ENCODE measurements around the gene PPP1R13B. TPM values are rescaled to one million over a fixed set of nuclear protein-coding genes. Genes with fewer than 3 reads are reported as not detected.

Gene PPP1R13B
- polyA plus RNA-seq, 1 donor (not counting 4 experiments of a cell fraction or from before 2014, with no cell fraction given): 7.7 TPM

- H3K27me3 ChIP-seq (ENCODE audit: control insufficient read depth, extremely low read depth, insufficient read depth, low read length): no peaks in the 10 kb centered on the region
- H3K9me3 ChIP-seq (ENCODE audit: control insufficient read depth, low read depth, low read length): no peaks in the 10 kb centered on the region
- no peak overlapping the region for H3K4me2 ChIP-seq (ENCODE audit: control insufficient read depth, extremely low read depth, insufficient read depth, low read depth, low read length)
- no peak overlapping the region for H2AFZ ChIP-seq (ENCODE audit: control insufficient read depth, low read length)
- no peak overlapping the region for H3K9ac ChIP-seq (ENCODE audit: control insufficient read depth, extremely low read depth, insufficient read depth, low read length)
- H4K20me1 ChIP-seq (ENCODE audit: control insufficient read depth, extremely low read depth, insufficient read depth, low read length): no peaks in the 10 kb centered on the region
- no peaks in the 10 kb centered on the region for H3K9me1 ChIP-seq (ENCODE audit: control insufficient read depth, extremely low read depth, insufficient read depth, low read length)
- H3K27ac ChIP-seq (ENCODE audit: control insufficient read depth, insufficient read depth, low read length): no peak overlapping the region
- DNase-seq (ENCODE audit: low read depth, low spot score) (no peak), FAIRE-seq (no peak)
- no peak overlapping the region for H3K4me3 ChIP-seq (ENCODE audit: control insufficient read depth in 2 of 3, extremely low read depth in 1 of 3, insufficient read depth in 2 of 3, low read depth in 1 of 3, low read length in 3 of 3)
- TF ChIP-seq EZH2 (IDR thresholded peaks at IDR 0.05; ENCODE audit: low read length): no peak
- no peak for TF ChIP-seq CTCF (optimal IDR thresholded peaks at IDR 0.05 in 1 of 3, IDR thresholded peaks at IDR 0.05 in 1 of 3, conservative IDR thresholded peaks at IDR 0.05 in 1 of 3; ENCODE audit: extremely low read depth in 1 of 3, insufficient read depth in 2 of 3, low read length in 3 of 3)
- dilution Hi-C loops (cut with MboI; ENCODE audit: extremely low pct_ligation_motif_present, low sequenced_read_pairs): no loop called here
- H3K79me2 ChIP-seq (ENCODE audit: control insufficient read depth, insufficient read depth, low read length): no peaks in the 10 kb centered on the region
- H3K4me1 ChIP-seq (ENCODE audit: control insufficient read depth, extremely low read depth, insufficient read depth, low read length): peaks cover 16% of the 10 kb centered on the region
- H3K36me3 ChIP-seq (ENCODE audit: control insufficient read depth in 2 of 2, extremely low read depth in 1 of 2, insufficient read depth in 2 of 2, low read length in 2 of 2): no peaks in the 10 kb centered on the region
Measured at GRCh38 chr14:103859416-103860202, 12.2 kb upstream of the PPP1R13B start.

DNA sequence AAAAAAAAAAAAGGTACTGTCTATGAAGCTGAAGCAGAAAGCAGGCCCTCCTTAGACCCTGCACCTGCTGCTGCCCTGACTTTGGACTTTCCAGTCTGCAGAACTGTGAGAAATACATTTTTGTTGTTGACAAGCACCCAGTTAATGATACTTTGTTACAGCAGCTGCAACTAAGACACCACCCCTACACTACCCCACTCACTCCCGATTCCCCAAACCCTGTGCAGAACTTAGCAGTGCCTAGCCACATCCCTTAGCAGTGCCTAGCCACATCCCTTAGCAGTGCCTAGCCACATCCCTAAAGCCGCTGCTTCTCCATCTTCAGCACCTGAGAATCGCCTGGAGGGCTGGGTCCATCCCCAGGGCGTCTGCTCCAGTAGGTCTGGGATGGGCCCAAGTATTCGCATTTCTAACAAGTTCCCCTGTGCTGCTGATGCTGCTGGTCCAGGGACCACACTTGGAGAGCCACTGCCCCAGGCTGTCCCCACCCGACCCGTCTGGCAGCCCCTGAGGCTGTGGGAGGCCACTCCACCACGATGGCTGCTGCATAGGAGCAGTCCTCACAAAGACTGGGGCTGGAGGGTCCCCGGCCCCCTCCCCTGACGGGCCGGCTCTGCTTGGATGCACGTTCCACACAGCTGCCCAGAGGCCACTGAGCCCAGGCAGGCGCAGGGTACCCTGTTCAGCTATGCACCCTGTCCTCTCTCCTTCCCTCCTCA lies 10.8 kb upstream of the PPP1R13B start:
- Histone ChIP-seq H4K20me1 (ENCODE audit: control insufficient read depth, extremely low read depth, insufficient read depth, low read length) (no peaks in the 10 kb centered on the region), H3K9me1 (ENCODE audit: control insufficient read depth, extremely low read depth, insufficient read depth, low read length) (no peaks in the 10 kb centered on the region), H3K27ac (ENCODE audit: control insufficient read depth, insufficient read depth, low read length) (no peak overlapping the region), H3K4me1 (ENCODE audit: control insufficient read depth, extremely low read depth, insufficient read depth, low read length) (peaks cover 16% of the 10 kb centered on the region), H2AFZ (ENCODE audit: control insufficient read depth, low read length) (no peak overlapping the region), H3K79me2 (ENCODE audit: control insufficient read depth, insufficient read depth, low read length) (no peaks in the 10 kb centered on the region), H3K27me3 (ENCODE audit: control insufficient read depth, extremely low read depth, insufficient read depth, low read length) (no peaks in the 10 kb centered on the region), H3K4me2 (ENCODE audit: control insufficient read depth, extremely low read depth, insufficient read depth, low read depth, low read length) (no peak overlapping the region), H3K4me3 (ENCODE audit: control insufficient read depth in 2 of 3, extremely low read depth in 1 of 3, insufficient read depth in 2 of 3, low read depth in 1 of 3, low read length in 3 of 3) (no peak overlapping the region), H3K9ac (ENCODE audit: control insufficient read depth, extremely low read depth, insufficient read depth, low read length) (no peak overlapping the region), H3K36me3 (ENCODE audit: control insufficient read depth in 2 of 2, extremely low read depth in 1 of 2, insufficient read depth in 2 of 2, low read length in 2 of 2) (no peaks in the 10 kb centered on the region), H3K9me3 (ENCODE audit: control insufficient read depth, low read depth, low read length) (no peaks in the 10 kb centered on the region)
- FAIRE-seq (no peak), DNase-seq (ENCODE audit: low read depth, low spot score) (no peak)
- dilution Hi-C loops (cut with MboI; ENCODE audit: extremely low pct_ligation_motif_present, low sequenced_read_pairs): no loop called here
- TF ChIP-seq CTCF (optimal IDR thresholded peaks at IDR 0.05 in 1 of 3, IDR thresholded peaks at IDR 0.05 in 1 of 3, conservative IDR thresholded peaks at IDR 0.05 in 1 of 3; ENCODE audit: extremely low read depth in 1 of 3, insufficient read depth in 2 of 3, low read length in 3 of 3) (no peak), EZH2 (IDR thresholded peaks at IDR 0.05; ENCODE audit: low read length) (no peak)
